Ovary (tissue), 3 donors: ENCODE measurements around the gene AP4S1.

ENCODE experiments used
- EP300 ChIP-seq: sonication (generic); formaldehyde crosslinking; IDR thresholded peaks from one replicate; pipeline ENCODE4 v1.6.1; 2017; ENCODE audit warnings: antibody characterized with exemption
- POLR2A ChIP-seq: fragments of 450-650 bp; IDR thresholded peaks from one replicate; pipeline ENCODE4 v1.6.1; 2017; ENCODE audit warnings: antibody characterized with exemption, mild to moderate bottlenecking, moderate library complexity
- TF ChIP-seq, protein P1 (sequence below), 3 donors: fragments of 450-650 bp in 2 of 3; fragments of 200-600 bp in 1 of 3; IDR thresholded peaks; one replicate each; pipeline versions ENCODE4 v1.5.1 to v1.8.0; 2016 to 2022; ENCODE audit warnings: antibody characterized with exemption in 3 of 3, mild to moderate bottlenecking in 1 of 3
- donor health status: DM: no; HTN: no; CAD: no.

DNA sequence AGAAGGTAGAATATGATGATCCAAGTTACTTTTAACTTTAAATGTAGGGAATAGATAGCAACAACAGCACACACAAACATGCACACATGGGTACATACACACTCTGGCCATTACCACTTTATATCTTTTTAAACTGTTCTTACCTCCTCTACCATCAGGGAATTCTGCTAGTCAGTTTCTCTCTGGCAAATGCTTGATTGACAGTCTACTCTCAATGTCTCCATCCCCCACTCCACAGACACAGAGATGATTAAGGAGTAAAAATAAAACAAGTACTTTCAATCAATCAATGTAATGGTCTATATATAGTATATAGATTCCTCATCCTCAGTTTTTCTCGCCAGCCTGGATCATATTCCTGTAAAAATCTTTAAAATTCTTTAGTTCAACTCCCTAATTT is 16.9 kb downstream of the AP4S1 start:
- TF ChIP-seq POLR2A, result no peak
- TF ChIP-seq EP300, result no peak
- TF ChIP-seq, protein P1, sequence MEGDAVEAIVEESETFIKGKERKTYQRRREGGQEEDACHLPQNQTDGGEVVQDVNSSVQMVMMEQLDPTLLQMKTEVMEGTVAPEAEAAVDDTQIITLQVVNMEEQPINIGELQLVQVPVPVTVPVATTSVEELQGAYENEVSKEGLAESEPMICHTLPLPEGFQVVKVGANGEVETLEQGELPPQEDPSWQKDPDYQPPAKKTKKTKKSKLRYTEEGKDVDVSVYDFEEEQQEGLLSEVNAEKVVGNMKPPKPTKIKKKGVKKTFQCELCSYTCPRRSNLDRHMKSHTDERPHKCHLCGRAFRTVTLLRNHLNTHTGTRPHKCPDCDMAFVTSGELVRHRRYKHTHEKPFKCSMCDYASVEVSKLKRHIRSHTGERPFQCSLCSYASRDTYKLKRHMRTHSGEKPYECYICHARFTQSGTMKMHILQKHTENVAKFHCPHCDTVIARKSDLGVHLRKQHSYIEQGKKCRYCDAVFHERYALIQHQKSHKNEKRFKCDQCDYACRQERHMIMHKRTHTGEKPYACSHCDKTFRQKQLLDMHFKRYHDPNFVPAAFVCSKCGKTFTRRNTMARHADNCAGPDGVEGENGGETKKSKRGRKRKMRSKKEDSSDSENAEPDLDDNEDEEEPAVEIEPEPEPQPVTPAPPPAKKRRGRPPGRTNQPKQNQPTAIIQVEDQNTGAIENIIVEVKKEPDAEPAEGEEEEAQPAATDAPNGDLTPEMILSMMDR (IDR thresholded peaks at IDR 0.05), result no peak
